NCI-H748 treated with DMSO at 0.1 percent for 48 hours (cell line): ENCODE data around the gene BSG.
A peak's percentile ranks its signal among the peaks of the same experiment; 100 is the strongest.
"Not testable (repeated sequence)": the region's sequence is repeated elsewhere in the genome, so short reads cannot be mapped to it uniquely, and the experiment has no call there.

Experiments
- DNase-seq: peaks from one replicate; lab custom pipeline; 2025; lab: John Stamatoyannopoulos, UW

Gene BSG

GRCh38 chr19:588093-588740, 15.8 kb downstream of the BSG start:
- DNase-seq = peak; percentile 48

- peak; percentile 2 for DNase-seq
Observed at GRCh38 chr19:588741-589692, 16.6 kb downstream of the BSG start.

- DNase-seq = no peak
Observed at GRCh38 chr19:589693-590395, 17.4 kb downstream of the BSG start, which contains the start of gene HCN2. Gene HCN2, plus strand, starts transcription at chr19:589881. Its CDS starts 65 bp downstream, at chr19:589946.

GRCh38 chr19:590396-590745, 18.0 kb downstream of the BSG start:
- DNase-seq = no peak

- DNase-seq = no peak
Observed at GRCh38 chr19:590750-591098, 18.3 kb downstream of the BSG start.

- DNase-seq = no peak
Observed at GRCh38 chr19:591099-591958, 18.9 kb downstream of the BSG start.

- no peak for DNase-seq
Observed at GRCh38 chr19:592101-592500, 19.7 kb downstream of the BSG start.

- DNase-seq = no peak
Observed at GRCh38 chr19:593055-593454, 20.7 kb downstream of the BSG start.

- no peak for DNase-seq
Observed at GRCh38 chr19:593505-593904, 21.1 kb downstream of the BSG start.

- DNase-seq = no peak
Observed at GRCh38 chr19:594265-594870, 22.0 kb downstream of the BSG start.

GRCh38 chr19:595326-596262, 23.2 kb downstream of the BSG start:
- no peak for DNase-seq

GRCh38 chr19:596263-596655, 23.9 kb downstream of the BSG start:
- DNase-seq = no peak

- DNase-seq = no peak
Observed at GRCh38 chr19:597406-598315, 25.3 kb downstream of the BSG start.

- no peak for DNase-seq
Observed at GRCh38 chr19:601310-601709, 28.9 kb downstream of the BSG start.

- DNase-seq = no peak
Observed at GRCh38 chr19:601790-602189, 29.4 kb downstream of the BSG start.

GRCh38 chr19:602391-603301, 30.2 kb downstream of the BSG start:
- no peak for DNase-seq

GRCh38 chr19:603302-603639, 30.9 kb downstream of the BSG start:
- DNase-seq = not testable (repeated sequence)

- DNase-seq = not testable (repeated sequence)
Observed at GRCh38 chr19:603779-604178, 31.4 kb downstream of the BSG start.
